Activated CD4-positive, alpha-beta T cell treated with anti-CD3 and anti-CD28 coated beads, Interleukin-2, amount 50 U/mL, for 16 hours (primary cell): ENCODE measurements around the gene TMEM141.
A peak's percentile ranks its signal among the peaks of the same experiment; 100 is the strongest.

Experiments used
- DNase-seq: peaks from one replicate; pipeline ENCODE4 v3.0.0-alpha.2; 2020

Gene TMEM141

DNA sequence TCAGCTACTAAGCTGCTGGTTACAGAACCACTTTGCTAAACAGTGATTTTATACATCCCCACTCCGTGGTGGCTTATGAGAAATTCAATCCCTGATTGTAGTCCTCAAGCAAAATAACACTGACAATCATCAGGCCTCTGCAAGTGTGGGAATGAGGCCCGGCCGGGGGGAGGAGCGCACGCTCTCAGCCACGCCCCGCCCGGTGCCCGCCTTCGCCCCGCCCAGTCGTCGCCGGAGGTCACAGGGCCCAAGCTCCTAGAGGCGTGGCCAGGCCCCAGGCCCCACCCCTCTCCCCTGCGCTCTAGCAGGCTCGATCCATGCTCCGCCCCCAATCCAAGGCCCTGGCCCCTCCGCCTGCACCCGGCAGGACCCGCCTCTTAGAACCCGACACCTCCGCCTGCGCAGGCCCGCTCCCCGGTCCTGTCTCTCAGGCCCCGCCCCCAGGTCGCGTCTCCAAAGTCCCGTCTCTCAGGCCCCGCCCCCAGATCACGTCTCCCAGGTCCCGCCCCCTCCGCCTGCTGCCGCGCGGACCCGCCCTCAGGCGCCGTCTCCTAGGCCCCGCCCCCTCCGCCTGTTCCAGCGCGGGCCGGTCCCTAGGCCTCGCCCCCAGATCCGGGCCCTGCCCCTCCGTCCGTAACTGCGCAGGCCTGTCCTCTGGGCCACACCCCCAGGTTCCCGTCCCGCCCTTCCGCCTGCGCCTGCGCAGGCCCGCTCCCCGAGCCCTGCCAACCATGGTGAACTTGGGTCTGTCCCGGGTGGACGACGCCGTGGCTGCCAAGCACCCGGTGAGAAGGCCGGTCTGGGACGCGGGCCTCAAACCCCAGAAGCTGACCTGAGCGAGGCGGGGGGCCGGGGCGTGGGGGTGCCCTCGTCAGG is at the start of gene TMEM141:
Gene TMEM141, plus strand, starts transcription at position 705 of the 876 bp plus-strand sequence. Its CDS starts 27 bp downstream, at position 732.
- DNase-seq, result peak; percentile 100

DNA sequence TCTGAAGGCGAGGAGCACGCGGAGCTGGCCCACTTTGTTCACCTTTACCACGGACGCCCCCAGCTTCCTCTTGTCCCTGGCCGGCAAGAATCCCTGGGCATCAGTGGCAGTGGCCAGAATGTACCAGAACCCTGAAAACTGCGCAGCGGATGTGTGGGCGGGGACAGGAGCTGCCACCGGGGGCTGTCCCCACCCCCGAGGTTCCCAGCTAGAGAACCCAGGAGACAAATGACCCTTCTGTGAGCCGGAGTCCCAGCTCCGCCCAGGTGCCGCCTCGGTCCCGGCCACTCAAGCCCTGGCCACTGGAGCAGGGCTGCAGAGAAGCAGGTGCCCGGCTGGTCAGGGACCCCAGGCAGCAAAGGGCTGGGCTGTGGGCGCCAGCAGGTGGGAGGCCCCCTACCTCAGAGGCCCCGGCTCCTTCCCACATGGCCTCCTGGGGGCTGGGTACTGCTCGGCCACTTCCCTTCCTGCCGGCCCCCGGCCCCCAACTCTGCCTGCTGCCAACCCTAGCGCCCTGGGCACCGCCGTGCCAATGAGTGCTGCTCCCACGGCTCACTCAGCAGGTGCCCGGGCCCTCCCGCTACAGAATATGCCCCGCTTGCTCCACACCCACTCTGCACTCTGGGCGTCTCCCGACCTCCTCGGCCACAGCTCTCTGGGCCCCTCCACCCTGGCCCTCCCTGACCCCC is 49.1 kb upstream of the TMEM141 start:
- DNase-seq, result no peak

DNA sequence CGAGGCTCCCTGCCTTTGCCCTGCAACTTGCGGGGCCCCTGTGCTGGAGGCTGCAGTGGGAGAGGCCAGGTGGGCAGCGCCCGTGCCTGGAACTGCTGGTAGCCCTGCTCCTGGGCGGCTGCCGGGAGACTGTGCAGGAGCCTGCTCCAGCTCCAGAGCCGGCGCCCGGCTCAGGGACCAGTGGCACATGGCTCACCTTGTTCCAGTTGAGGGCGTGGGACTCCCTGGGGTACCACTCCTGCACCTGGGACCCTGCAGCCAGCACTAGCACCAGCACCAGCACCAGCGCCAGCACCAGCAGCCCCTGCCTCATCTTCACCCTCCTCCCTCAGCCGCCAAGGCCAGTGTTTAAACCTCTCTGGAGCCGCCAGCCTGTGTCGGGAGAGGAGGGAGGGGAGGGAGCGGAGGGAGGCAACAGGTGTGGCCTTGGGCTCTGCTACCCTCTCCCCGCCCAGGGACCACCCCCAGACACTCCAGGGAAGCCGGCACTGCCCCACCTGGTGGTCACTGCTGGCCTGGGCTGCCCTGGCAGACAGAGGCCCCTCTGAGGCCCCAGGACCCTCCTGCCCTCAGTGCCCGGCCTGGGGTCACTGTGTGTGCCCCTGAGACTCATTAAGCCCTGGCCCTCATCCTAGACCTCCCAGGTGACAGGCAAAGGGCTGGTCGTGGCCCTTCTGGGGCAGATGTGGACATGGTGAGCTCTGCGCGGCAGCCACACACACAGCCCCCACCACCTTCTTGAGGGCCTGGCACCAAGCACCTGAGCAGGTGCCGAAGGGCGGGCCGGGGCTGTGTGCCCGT is 48.4 kb upstream of the TMEM141 start, which contains the start of gene LCN10:
Gene LCN10, minus strand, starts transcription at position 350 of the 801 bp plus-strand sequence. Its CDS starts 37 bp downstream, at position 313.
- DNase-seq, result no peak

DNA sequence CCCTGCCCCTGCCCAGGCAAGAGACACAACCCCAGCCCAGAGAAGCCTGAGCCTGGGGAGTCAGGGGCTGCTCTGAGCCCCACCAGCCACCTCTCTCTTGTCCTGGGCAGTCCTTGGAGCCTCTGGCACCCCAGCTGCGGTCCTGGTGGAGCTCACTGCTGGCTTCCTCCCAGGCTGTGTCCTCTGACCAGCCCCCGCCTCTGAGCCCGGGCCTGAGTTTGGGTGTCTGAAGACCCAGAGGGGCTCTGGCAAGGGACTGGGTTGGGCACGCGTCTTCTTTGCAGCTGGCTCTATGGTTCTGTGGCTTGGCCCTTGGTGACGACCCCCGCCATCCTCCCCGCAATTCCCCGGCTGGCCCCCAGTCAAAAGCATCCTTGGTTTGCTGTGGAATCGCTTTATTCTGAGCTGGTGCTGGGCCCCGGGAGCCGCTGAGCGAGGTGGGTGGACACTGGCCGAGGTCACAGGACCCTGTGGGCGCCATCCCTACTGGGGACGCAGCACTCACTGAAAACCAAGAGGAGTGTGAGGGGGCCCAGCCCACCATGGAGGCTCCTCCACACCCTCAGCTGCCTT is 47.4 kb upstream of the TMEM141 start:
- DNase-seq, result no peak

DNA sequence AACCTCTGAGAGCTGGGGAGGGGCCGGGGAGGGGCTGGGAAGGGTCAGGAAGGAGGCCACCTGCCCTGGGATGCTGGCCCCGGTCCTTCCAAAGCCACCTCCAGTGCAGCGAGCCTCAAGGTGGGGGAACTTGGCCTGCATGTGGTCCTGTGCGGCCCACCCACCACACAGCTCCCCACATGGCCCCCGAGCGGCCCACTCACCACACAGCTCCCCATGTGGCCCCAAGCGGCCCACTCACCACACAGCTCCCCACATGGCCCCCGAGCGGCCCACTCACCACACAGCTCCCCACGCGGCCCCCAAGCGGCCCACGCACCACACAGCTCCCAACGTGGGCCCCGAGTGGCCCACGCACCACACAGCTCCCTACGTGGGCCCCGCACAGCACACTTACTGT is 46.4 kb upstream of the TMEM141 start:
- DNase-seq, result no peak

DNA sequence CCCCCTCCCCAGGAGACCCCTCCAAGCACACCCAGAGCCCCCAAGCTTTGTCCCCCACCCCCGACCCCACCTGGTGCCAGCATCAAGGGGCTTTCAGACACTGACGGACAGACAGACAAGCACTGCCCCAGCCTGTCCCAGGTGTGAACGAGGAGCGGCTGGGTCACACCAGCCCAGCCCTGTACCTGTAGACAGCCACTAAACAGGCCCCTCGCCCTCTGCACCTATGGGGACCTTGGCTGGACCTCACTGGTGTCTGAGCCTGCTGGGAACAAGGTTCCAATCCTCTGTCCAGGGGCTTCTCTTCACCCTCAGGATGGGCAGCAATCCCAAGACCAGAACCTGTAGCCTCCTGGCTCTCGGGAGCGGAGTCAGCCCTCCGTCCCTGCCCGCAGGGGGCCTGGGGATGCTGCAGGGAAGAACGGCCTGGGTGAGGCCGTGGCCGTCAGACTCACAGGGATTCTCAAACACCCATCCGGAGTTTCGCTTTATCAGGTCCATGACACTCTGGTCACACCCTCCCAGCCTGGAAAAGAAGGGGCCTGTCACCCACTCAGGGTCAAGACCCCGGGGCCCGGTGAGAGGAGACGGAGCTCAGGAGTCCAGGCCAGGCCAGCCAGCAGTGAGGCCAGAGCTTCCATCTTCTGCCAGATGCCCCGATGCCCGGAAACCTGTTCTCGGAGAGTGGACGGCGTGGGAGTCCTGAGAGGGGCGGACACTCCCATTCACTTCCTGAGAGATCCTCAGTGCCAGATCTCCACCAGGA is 45.6 kb upstream of the TMEM141 start:
- DNase-seq, result no peak

DNA sequence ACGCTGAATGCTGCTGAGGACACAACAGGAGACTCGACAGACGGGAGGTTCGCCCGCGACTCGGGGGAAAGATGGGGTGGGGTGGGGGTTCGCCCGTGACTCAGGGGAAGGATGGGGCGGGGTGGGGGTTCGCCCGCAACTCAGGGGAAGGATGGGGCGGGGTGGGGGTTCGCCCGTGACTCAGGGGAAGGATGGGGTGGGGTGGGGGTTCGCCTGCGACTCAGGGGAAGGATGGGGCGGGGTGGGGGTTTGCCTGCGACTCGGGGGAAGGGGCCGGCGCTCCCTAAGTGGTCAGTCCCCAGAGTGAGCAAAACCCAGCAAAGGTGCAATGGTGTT is 45.0 kb upstream of the TMEM141 start:
- no peak for DNase-seq

DNA sequence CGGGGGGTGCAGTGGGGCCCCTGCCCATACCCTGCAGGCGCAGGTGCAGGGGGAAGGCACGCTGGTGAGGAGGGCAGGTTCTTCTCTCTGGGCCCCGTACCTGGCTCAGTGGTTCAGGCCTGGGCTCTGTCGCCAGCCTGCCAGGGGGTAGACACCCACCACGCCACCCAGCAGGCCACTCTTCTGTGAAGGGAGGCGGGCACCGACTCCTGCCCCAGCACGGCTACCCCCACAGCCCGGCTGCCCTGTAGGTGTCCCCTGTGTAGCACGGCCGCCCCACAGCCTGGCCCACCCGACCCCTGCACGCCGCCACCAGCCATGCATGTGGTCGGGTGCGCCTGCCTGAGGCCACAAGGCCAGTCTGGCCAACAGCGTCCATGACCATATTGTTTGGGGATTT is 44.5 kb upstream of the TMEM141 start:
- DNase-seq, result no peak

DNA sequence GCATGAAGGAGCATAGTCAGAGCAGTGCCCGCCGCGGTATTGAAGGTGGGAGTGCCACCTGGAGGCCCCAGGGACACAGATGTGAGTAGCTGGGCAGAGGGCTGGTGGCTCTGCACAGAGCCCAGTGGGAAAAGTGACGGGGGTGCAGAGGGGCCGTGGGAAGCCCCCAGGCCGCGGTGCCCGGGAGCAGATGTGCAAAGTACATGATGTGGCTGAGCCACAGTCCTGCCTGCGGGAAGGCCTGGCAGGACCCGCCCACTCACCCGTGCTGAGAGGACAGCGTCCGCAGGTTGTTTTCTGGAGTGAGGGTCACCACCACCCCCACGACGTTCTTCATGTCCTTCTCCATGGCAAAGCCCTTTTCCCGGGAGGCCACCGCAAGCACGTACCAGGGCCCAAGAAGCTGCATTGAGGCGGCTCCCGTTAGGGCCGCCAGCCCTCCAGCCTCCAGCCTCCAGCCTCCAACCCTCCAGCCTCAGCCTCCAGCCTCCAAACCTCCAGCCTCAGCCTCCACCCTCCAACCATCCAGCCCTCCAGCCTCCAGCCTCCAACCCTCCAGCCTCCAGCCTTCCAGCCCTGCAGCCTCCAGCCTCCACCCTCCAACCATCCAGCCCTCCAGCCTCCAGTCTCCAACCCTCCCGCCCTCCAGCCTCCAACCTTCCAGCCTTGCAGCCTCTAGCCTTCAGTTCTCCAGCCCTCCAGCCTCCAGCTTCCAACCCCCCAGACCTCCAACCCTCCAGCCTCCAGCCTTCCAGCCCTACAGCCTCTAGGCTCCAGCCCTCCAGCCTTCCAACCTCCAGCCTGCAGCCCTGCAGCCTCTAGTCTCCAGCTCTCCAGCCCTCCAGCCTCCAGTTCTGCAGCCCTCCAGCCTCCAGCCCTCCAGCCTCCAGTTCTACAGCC is 43.7 kb upstream of the TMEM141 start:
- DNase-seq, result no peak

DNA sequence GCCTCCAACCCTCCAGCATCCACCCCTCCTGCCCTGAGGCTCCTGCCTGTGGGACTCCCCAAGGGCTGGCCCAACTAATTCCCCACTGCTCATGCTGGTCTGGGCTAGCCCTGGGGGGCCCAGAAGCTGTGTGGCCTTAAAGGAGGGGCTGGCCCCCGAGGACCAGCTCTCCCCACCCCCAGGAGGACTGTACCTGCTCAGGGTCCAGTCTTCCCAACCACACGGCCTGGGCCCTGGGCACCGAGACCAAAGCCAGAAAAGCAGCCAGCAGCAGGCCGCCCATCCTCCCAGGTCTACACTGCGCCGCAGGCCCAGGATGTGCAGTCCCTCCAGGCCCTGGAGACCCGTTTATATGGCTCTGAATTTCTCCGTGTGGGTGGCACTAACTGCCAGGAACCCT is 42.9 kb upstream of the TMEM141 start, which contains the start of gene LCN6:
Gene LCN6, minus strand, starts transcription at position 325 of the 400 bp plus-strand sequence. Its CDS starts 42 bp downstream, at position 283.
- DNase-seq, result no peak

DNA sequence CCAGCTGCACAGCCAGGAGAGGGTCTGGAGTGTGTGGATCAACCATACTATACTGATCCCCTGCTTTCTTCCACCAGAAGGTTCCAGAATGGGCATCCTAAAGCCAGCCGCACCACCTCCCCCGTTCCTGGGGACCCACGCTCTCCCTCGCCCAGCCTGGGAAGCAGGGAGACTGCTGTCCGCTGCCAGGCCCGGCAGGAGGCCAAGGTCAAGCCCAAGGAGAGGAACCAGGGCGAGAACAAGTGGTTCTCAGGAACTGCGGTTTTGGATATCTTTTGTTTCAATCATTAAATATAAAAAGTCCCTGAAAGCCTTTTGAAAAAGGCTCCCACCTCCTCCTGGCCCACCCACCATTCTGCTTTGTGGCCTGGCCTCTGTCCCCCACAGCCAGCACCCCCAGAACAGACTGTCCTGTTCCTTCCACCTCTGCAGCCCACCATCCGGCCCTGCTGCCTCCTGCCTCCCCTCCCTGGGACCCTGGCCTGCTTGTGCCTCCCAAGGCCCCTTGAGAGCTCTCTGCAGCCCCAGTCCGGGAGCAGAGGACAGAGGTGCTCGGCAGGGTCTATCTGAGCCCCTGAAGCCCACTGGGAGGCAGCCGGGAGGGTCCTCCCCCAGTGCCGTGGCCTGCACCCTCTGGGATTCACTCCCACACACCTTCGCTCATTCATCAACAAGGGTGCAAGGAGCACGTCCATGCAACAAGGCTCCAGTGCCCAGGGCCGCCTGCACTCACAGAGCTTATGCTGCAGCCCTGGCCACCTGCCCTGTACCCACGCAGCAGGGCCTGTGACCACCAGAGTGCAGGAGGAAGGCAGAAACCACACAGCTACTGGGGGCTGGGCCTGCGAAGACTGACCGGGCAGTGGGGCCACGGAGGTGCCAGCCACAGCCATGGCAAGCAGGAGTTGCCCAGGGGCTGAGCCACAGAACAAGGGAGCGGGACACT is 42.2 kb upstream of the TMEM141 start:
- no peak for DNase-seq

DNA sequence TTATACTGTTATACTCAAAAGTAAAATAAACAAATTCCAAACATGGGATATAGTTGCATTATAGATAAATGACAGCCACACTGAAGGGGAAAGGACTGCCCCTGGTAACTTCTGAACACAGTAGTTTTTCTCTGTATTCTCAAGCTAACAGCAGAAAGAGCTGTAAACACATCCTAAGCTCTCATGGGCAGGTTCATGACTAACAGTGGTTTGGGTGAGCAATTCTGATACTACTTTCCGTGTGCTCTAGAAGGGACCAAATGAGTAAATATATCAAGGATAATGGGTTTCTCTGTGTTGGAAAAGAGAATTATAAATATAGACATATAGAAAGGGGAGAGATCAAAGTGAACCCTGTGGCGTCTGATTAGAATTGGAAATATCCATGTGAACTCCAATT is 40.6 kb upstream of the TMEM141 start:
- DNase-seq, result peak; percentile 76

DNA sequence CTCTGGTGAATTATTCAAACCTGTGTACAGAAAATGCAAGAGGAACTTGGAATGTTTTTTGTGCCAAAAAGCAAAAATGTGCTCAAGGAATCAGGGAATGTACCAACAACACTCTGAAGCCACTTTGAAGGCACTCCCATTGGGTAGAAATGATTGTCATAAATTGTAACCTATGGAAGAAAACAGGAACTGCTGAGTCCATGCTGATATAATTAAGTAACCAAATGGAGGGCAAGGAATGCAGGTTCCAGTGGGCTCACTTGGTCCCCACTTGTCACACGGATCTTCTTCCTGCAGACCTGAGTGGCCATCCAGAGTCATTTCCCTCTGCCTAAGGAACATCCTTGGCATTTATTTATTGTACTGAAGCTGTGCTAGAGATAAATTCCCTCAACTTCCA is 39.9 kb upstream of the TMEM141 start:
- no peak for DNase-seq

DNA sequence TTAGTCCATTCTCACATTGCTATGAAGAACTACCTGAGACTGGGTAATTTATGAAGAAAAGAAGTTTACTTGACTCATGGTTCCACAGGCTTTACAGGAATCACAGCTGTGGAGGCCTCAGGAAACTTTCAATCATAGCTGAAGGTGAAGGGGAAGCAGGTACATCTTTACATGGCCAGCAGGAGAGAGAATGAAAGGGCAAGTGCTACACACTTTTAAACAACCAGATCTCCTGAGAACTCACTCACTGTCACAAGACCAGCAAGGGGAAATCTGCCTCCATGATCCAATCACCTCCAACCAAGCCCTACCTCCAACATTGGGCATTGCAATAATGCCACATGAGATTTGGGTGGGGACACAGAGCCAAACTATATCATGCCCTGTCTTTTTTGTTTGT is 39.3 kb upstream of the TMEM141 start:
- DNase-seq, result no peak

DNA sequence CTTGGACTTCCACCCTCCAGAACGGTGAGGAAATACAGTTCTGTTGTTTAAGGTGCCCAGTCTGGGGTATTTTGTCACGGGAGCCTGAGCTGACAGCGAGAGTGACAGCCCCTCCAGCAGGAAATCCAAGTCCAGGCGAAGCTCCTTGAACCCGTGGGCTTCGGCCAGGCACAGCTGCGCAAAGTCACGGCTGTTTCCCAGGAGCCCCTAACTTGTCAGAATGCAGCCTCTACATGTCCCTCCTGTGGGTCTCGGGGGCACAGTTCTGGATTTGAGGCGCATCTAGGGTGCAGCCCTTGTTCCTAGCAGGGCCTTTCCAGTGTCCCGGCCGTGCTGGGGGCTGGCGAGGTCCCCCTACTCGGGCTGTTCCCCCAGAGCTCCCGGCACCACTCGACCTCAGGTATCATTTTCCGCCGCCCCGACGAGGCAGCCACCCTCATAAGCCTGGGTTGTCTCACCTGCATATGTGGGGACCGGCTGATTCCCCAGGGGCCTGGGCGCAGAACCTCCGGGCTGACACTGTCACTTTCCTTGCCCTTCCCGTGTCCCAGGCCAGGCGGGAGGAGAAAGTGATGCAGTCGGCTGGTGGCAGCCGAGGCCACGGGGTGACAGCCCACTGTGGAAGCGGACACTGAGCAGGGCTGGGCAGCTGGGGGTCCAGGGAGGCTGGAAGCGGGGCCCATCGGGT is 37.6 kb upstream of the TMEM141 start:
- DNase-seq, result no peak

DNA sequence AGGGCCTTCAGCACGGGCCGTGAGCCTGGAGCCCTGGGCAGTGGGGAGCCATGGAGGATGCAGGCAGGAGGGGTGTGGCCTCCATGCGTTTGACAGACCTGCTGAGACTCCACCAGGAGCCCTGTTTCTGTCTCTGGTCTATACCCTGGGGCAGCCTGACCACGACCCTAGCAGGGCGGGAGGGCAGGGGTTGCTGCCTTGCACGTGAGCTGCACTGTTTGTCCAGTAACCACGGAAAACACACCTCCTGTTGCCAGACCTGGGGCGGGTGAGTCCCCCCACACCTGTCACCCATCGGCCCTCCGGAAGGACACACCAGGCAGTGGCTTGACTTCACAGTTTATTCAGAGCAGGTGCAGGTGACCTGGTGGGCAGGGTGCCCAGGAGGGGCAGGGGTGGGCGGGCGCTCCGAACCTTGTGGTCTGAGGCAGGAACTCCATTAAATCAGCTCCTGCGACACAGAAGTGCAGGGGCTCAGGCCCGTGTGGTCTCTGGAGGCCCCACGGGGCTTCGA is 37.0 kb upstream of the TMEM141 start:
- DNase-seq, result no peak

DNA sequence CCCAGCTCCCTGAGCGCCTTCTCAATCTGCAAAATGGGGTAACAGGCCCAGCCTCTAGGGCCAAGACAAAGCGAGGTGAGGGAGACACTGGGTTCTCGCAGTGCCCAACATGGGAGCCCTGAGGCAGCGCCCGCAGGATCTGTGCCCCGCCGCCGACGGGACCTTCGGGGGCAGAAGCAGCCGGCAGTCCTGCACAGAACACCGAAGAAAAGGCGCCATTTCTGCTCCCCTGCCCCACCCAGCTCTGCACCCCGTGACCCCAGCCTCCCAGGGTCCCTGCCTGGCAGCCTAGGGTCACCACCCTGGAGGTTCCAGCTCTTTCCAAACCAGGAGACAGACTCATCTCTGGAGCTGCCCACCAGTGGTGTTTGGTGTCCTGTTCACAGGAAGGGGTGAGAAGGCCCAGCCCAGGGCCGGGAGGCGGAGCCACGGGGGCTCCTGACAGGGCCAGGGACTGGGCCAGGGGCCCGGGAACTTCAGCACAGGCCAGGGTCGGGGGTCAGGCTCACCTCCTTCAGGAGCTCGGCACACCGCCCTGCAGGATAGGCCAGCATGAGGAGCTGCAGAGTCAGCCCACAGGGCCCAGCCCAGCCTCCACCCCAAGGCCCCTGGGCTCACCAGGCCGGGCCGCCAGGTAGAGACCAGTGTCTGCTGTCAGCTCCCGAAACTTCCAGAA is 36.4 kb upstream of the TMEM141 start:
- DNase-seq, result no peak
